Nephron progenitor cell (in vitro differentiated cells): Measurements from ENCODE around the gene U2AF1.
"Not testable (repeated sequence)": the region's sequence is repeated elsewhere in the genome, so short reads cannot be mapped to it uniquely, and the experiment has no call there.

Experiments used
- DNase-seq: peaks from one replicate; pipeline ENCODE4 v3.0.0; 2021
- H3K27ac Mint-ChIP-seq: 2 replicates; pipeline ENCODE4 v1.8.0; 2021; ENCODE audit warnings: mild to moderate bottlenecking, moderate library complexity, mixed read lengths
- H3K27me3 Mint-ChIP-seq: 2 replicates; pipeline ENCODE4 v1.8.0; 2021; ENCODE audit warnings: mild to moderate bottlenecking, low read depth, mixed read lengths; ENCODE audit not compliant: poor library complexity
- H3K36me3 Mint-ChIP-seq: 2 replicates; pipeline ENCODE4 v1.8.0; 2021; ENCODE audit warnings: low read depth, mixed read lengths
- H3K4me1 Mint-ChIP-seq: 2 replicates; pipeline ENCODE4 v1.8.0; 2021; ENCODE audit warnings: mixed read lengths
- H3K4me3 Mint-ChIP-seq: 2 replicates; pipeline ENCODE4 v1.8.0; 2021; ENCODE audit warnings: mild to moderate bottlenecking, moderate library complexity, mixed read lengths
- H3K9me3 Mint-ChIP-seq: 2 replicates; pipeline ENCODE4 v1.8.0; 2021; ENCODE audit warnings: mild to moderate bottlenecking, moderate library complexity, mixed read lengths

U2AF1 gene, protein sequence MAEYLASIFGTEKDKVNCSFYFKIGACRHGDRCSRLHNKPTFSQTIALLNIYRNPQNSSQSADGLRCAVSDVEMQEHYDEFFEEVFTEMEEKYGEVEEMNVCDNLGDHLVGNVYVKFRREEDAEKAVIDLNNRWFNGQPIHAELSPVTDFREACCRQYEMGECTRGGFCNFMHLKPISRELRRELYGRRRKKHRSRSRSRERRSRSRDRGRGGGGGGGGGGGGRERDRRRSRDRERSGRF

DNA sequence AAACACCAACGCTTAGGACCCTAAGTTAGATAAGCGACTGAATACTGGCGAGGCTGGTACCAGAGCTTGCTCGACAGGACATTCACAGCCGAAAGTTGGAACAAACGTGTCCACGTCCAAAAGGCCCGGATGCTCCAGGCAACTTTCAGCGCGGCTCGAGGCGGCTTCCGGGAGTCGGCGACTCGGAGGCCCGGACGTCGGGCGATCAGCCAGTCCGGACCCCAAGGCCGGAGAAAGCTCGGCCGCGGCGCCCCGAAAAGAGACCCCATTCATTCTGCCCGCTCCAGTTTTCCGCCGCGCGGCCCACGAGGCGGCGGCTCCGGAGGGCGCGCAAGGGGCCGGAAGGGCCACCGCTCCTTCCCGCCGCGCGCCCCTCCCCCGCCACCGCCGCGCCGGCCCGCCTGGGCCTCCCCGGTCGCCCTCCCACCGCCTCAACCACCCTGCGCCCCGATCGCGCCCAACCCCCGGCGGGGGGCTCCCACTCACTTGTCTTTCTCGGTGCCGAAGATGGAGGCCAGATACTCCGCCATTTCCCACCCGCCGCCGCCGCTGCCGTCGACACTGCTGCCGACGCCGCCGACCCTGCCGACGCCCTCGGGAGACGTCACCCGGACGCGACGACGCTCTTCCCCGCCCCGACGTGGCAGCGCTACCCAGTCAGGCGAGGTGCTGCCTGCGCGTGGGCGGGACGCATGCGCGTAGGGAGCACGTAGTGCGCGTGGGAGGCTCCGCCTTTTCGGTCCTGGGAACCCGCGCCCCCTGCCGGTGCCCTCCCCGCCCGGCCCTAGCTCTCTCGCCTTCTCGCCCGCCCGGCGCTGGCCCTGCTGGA lies at the start of gene U2AF1:
Gene U2AF1 (minus strand): TSS at position 606 of the 829 bp plus-strand sequence. CDS start 76 bp downstream, at position 530.
- H3K4me3 Mint-ChIP-seq, H3K27ac Mint-ChIP-seq, H3K9me3 Mint-ChIP-seq, H3K27me3 Mint-ChIP-seq, H3K4me1 Mint-ChIP-seq, H3K36me3 Mint-ChIP-seq: not testable (repeated sequence)
- DNase-seq, result peak; percentile 55

DNA sequence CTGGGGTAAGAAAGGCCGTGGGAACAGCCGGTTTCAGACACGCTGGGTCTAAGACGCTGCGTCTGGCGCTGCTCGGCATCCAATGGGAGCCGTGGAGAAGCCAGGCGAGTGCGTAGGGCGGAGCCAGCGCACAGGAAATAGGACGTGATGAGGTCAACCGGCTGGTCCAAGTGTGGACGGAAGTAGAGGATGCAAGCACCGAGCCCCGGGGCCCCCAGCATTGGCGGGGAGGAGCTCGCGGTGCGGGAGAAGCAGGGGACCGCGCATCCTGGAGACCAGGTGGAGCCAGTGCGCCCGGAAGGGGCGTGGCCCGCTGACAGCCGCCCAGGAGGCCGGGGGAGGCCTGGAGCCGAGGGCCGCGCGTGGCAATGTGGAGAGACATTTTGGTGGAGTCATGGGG lies 46.2 kb upstream of the U2AF1 start:
- not testable (repeated sequence) for H3K4me3 Mint-ChIP-seq, H3K36me3 Mint-ChIP-seq, DNase-seq, H3K27ac Mint-ChIP-seq, H3K27me3 Mint-ChIP-seq, H3K9me3 Mint-ChIP-seq, H3K4me1 Mint-ChIP-seq

DNA sequence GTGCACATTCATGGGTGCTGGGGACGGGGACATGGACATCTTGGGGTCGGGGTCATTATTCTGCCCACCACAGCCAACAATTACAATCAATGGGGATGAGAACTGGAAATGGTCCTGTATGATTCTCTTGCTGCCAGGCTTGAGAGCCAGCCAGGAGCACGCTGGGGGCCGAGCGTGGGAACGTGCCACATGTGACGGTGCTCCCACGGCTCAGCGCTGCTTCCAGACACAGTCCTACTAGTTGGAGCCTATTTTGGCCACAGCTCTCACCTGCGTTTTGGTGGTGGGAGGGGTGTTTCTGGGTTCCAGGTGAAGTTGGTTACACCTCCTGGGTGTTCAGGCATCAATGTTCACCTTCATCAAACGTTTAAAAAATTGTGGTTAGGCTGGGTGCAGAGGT lies 42.0 kb upstream of the U2AF1 start:
- H3K36me3 Mint-ChIP-seq, result not testable (repeated sequence)

DNA sequence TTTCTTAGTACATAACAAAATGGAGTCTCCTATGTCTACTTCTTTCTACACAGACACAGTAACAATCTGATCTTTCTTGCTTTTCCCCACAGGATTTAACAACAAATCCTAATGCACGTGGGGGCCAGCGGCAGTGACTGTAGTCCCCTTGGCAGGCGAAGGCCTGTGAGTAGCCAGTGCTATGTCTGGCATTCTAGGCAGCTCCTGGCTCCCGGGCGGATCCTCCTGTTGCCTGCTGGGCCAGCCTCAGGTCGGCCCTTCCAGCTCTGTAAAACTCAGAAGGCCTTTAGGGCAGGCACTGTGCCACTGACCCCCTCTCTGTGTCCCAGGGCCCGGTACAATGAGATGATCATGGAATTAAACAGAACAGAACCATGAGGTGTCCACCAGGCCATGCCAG lies 40.6 kb upstream of the U2AF1 start:
- H3K9me3 Mint-ChIP-seq, H3K36me3 Mint-ChIP-seq, H3K27me3 Mint-ChIP-seq, H3K4me3 Mint-ChIP-seq, H3K27ac Mint-ChIP-seq, H3K4me1 Mint-ChIP-seq, DNase-seq: not testable (repeated sequence)

More for the DNA sequence above, 42.0 kb upstream of the U2AF1 start:
- H3K4me1 Mint-ChIP-seq, DNase-seq, H3K9me3 Mint-ChIP-seq, H3K27me3 Mint-ChIP-seq, H3K27ac Mint-ChIP-seq, H3K4me3 Mint-ChIP-seq: not testable (repeated sequence)

DNA sequence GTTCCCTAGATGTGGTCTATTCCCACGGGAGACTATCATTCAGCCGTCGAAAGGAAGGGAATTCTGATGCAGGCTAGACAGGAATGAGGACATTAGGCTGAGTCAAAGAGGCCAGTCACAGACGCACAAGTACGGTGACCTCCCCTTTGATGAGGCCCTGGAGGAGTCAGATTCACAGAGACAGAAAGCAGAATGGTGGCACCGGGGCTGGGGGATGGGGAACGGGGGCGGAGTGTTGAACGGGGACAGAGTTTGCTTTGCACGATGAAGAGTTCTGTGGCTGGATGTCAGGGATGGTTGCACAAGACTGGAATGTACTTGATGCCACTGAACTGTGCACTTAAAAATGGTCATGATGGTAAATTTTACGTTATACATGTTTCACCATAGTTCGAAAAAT lies 39.3 kb upstream of the U2AF1 start:
- not testable (repeated sequence) for H3K36me3 Mint-ChIP-seq, H3K27me3 Mint-ChIP-seq, H3K4me1 Mint-ChIP-seq, DNase-seq, H3K4me3 Mint-ChIP-seq, H3K27ac Mint-ChIP-seq, H3K9me3 Mint-ChIP-seq

DNA sequence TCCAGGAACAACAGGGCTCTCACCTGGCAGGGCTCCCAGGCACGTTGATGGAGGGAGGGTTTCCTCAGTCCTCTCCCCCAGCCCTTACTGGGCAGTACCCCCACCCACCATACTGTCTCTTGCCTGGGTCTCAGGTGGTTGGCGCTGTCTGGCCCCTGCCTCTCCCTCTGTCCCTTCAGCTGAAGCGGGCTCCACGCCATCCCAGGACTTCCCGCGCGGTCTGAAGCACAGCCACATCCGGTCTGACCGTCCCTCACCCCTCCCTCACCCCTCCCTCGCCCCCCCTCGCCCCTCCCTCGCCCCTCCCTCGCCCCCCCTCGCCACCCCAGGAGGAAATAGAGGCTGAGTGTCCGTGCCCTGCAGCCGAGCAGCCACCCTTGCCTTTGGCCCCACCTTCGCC lies 34.0 kb upstream of the U2AF1 start:
- H3K27me3 Mint-ChIP-seq, H3K4me3 Mint-ChIP-seq, H3K36me3 Mint-ChIP-seq, H3K4me1 Mint-ChIP-seq, DNase-seq, H3K27ac Mint-ChIP-seq, H3K9me3 Mint-ChIP-seq: not testable (repeated sequence)

DNA sequence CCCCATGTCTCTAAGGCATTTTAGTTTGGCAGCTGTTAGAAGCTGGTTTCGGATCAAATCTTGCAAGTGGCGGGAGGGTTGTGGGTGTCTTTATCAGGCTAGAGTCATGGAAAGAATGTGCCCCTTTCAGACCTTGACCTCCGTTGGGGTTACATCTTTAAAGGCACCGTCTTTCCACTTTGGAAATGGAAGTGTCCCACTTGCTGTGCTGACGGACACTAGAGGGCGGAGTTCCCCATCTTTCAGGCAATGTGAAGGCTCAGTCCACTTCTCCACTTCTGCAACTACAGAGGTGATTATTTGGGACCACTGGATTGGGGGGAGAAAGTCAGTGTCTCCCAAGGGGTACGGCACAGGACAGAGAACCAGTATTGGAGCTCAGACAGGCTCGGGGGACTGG lies 31.6 kb upstream of the U2AF1 start:
- not testable (repeated sequence) for H3K4me1 Mint-ChIP-seq, H3K4me3 Mint-ChIP-seq, H3K9me3 Mint-ChIP-seq, DNase-seq, H3K27me3 Mint-ChIP-seq, H3K36me3 Mint-ChIP-seq, H3K27ac Mint-ChIP-seq

DNA sequence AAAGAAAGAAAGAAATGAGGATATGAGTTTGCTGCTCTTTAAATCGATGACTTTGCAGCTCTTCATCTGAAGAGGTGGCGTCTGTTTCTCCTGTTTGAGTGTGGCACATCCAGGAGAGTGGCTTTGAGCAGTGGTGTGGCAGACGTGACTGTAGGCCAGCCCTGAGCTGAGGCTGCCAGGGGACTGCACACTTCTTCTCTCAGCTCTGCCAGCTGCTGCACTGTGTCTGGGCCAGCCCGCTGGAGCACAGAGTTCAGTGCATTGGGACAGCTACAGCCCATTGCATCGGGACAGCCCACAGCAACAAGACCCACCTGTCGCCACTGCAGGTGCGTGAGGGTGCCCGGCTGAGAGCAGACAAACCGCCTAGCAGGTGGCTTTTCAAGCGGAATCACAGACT lies 27.1 kb upstream of the U2AF1 start:
- H3K27me3 Mint-ChIP-seq, H3K27ac Mint-ChIP-seq, H3K36me3 Mint-ChIP-seq, H3K4me1 Mint-ChIP-seq, H3K9me3 Mint-ChIP-seq, H3K4me3 Mint-ChIP-seq, DNase-seq: not testable (repeated sequence)

DNA sequence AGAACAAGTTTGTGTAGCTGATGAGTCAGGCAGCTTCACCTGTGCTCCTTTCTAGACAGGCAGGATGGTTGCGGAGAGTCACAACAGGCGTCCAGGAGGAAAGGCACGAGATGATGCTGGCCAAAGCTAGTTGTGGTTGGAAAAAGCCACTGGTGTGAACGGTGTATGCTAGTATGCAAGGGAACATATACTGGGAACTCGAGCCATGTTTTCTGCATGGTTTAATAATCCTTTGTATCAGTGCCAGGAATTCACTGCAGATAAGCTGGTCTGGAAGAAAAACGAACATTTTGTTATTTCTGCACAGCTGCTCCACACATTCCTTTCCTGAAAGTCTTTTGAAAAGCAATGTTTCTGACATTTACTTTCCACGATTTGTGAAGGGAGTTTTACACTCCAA lies 22.7 kb upstream of the U2AF1 start:
- not testable (repeated sequence) for H3K27ac Mint-ChIP-seq, H3K9me3 Mint-ChIP-seq, H3K36me3 Mint-ChIP-seq, H3K4me3 Mint-ChIP-seq, H3K4me1 Mint-ChIP-seq, H3K27me3 Mint-ChIP-seq, DNase-seq

DNA sequence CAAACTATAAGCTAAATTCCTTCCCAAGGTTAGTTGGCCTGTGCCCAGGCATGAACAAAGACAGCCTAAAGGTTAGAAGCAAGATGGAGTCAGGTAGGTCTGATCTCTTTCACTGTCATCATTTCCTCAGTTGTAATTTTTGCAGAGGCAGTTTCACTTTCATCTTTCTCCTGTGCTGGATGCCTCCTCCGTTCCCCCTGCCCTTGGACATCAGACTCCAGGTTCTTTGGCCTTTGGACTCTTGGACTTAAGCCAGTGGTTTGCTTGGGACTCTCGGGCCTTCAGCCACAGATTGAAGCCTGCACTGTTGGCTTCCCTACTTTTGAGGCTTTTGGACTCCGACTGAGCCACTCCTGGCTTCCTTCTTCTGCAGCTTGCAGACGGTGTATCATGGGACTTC lies 8.6 kb upstream of the U2AF1 start:
- H3K27ac Mint-ChIP-seq, H3K4me3 Mint-ChIP-seq, H3K36me3 Mint-ChIP-seq, H3K4me1 Mint-ChIP-seq, H3K9me3 Mint-ChIP-seq, H3K27me3 Mint-ChIP-seq, DNase-seq: not testable (repeated sequence)

DNA sequence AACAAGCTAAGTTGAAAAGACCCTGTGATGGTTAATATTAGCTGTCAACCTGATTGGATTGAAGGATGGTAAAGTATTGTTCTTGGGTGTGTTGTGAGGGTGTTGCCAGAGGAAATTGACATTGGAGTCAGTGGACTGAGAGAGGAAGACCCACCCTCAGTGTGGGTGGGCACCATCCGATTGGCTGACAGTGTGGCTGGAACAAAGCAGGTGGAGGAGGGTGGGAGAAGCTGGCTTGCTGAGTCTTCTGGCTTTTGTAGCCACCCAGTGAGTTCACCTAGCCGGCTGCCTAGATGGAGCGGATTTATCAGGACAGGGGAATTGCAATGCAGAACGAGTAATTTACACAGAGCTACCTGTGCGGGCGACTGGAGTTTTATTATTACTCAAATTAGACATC lies 7.1 kb upstream of the U2AF1 start:
- DNase-seq, H3K4me1 Mint-ChIP-seq, H3K27me3 Mint-ChIP-seq, H3K36me3 Mint-ChIP-seq, H3K4me3 Mint-ChIP-seq, H3K27ac Mint-ChIP-seq, H3K9me3 Mint-ChIP-seq: not testable (repeated sequence)

DNA sequence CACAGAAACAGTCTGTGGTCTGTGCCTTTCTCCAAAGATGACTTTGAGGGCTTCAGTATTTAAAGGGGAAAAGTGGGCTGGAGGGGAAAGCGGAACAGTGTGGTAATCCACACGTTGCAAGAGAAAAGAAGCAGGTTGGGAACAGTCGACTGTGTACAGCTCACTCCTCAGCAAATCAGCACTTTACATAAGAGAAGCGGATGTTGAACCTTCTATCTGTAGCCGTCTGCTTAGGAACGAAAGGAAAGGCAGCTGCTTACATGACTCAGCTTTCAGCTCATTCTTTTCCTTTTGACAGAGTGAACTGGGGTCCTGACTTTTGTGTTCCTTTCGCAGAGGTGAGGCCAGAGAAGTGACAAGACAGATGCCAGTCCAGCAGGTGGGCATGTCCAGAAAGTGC lies 1.6 kb upstream of the U2AF1 start:
- H3K27me3 Mint-ChIP-seq, H3K4me1 Mint-ChIP-seq, H3K27ac Mint-ChIP-seq, H3K36me3 Mint-ChIP-seq, DNase-seq, H3K9me3 Mint-ChIP-seq, H3K4me3 Mint-ChIP-seq: not testable (repeated sequence)

DNA sequence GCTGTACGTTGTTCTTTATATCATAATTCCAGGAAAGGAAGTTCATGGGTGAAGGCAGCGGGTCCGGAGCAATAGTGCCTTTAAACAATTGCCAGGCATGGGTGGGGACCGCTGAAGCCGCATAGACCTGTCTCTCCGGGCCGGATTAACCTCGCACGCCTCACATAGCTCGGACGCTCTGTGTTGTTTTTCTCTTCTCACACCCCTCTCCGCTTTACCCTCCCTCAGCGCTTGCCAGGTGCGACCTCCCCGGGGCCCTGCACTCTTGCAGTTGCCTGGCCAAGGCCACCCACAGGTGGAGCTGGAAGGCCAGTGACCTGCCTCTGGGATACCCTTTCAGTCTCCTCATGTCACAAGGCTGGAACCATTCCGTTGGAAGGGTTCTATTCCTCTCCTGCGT lies 807 bp upstream of the U2AF1 start:
- H3K9me3 Mint-ChIP-seq, H3K4me1 Mint-ChIP-seq, H3K27me3 Mint-ChIP-seq, DNase-seq, H3K27ac Mint-ChIP-seq, H3K36me3 Mint-ChIP-seq, H3K4me3 Mint-ChIP-seq: not testable (repeated sequence)

DNA sequence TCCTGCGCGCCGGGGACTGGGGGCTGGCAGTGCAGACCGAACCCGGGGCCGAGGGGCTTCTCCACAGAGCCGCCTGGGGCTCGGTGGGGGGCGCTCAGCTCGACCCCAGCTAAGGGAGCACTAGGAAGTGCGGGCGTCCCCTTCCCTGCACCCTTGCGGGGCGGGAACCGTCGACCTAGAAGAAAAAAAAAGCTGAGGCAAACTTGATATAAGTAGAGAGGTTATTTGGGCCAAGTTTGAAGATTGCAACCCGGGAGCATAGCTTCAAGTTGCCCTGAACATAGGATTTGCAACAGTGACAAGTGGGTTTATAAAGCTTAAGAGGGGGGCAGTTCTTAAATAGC lies 396 bp upstream of the U2AF1 start:
- not testable (repeated sequence) for H3K4me3 Mint-ChIP-seq, H3K9me3 Mint-ChIP-seq, H3K27ac Mint-ChIP-seq, H3K27me3 Mint-ChIP-seq, H3K36me3 Mint-ChIP-seq, H3K4me1 Mint-ChIP-seq, DNase-seq

DNA sequence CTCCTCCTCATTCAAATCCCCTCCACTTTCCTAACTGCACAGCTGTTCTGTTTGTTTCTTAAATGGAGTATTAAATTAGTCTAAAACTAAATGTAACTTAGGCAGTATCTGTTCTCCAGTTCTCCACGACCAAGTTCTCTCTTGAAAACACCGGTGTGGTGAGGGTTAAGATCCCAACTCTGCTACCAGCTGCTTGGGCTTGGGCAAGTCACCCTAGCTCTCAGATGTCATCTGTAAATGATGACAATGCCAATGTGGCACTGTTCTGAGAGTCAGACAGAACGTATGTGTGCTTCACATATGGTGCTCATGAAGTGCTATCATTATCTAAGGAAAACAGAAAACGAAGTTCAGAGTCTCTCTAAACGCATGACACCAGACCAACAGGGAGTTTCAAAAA lies 2.7 kb downstream of the U2AF1 start:
- H3K27me3 Mint-ChIP-seq, H3K4me1 Mint-ChIP-seq, H3K9me3 Mint-ChIP-seq, DNase-seq, H3K36me3 Mint-ChIP-seq, H3K27ac Mint-ChIP-seq, H3K4me3 Mint-ChIP-seq: not testable (repeated sequence)
